ENCODE data around the gene TAMALIN.

Gene TAMALIN

DNA sequence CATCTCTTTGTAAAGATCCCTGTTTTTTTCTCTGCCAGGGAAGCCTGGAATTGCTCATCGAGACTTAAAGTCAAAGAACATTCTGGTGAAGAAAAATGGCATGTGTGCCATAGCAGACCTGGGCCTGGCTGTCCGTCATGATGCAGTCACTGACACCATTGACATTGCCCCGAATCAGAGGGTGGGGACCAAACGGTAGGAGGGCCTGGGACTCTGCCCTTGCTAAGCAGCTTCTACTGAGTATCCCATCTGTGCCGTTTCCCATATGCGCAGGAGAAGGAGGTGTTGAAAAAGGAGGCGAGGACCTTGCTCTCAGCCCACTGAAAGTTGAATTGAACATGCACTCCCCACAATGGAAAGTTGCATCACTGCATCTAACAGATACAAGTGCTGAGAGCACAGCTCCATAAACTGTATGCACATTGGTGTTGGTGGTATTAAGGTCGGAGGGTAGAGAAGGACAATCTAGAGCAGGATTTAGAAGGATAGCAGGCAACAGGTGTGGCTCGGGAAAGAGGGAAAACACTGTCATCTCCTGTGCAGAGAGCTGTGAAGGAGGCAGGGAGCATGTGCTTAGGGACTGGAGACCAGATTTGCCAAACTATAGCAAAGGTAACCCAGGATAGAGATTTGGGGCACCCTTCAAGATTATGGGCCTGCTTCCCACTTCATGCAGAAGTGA, 21.5 kb upstream of the TAMALIN start:
- no peak for DNase-seq

GRCh38 chr12:51986834-51987233, 19.9 kb upstream of the TAMALIN start:
- no peak for DNase-seq

GRCh38 chr12:51992246-51992645, 14.5 kb upstream of the TAMALIN start:
- no peak for DNase-seq

GRCh38 chr12:51994539-51994820, 12.3 kb upstream of the TAMALIN start:
- DNase-seq = no peak

DNA sequence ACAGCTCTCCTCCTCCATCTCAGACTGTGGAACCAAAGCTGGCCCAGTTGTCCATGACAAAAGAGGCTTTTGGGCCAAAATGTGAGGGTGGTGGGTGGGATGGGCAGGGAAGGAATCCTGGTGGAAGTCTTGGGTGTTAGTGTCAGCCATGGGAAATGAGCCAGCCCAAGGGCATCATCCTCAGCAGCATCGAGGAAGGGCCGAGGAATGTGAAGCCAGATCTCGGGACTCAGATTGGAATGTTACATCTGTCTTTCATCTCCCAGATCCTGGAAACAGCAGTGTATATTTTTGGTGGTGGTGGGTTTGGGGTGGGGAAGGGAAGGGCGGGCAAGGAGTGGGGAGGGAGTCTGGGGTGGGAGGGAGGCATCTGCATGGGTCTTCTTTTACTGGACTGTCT, 11.8 kb upstream of the TAMALIN start:
- no peak for DNase-seq

- no peak for DNase-seq
Measured at GRCh38 chr12:51997136-51997535, 9.6 kb upstream of the TAMALIN start.

DNA sequence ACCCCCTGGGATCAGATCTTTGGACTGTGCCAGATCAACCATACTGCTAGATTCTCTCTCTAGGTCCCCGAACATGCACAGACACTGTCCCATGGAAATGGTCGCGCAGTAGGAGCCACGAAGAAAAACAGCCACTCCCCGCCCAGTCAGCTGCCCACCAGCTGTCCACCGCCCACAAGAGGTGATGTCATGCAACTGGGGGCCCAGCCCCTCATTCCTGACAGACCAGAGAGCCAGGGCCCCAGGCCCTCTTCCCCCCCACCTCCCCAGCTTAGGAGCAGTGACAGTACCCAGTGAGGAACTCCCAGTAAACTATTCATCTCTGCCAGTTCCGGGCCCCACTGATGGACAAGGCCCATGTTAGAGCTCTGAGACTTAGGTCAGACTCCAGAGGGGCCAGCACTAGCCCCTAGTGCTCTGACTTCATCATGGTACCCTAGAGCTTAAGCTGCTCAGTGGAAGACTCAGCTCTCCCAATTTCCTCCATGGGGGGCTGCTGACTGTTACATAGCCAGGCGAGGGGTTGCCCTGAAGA, 3.7 kb upstream of the TAMALIN start:
- no peak for DNase-seq

- DNase-seq = no peak
Measured at GRCh38 chr12:52003591-52003990, 3.2 kb upstream of the TAMALIN start.

DNA sequence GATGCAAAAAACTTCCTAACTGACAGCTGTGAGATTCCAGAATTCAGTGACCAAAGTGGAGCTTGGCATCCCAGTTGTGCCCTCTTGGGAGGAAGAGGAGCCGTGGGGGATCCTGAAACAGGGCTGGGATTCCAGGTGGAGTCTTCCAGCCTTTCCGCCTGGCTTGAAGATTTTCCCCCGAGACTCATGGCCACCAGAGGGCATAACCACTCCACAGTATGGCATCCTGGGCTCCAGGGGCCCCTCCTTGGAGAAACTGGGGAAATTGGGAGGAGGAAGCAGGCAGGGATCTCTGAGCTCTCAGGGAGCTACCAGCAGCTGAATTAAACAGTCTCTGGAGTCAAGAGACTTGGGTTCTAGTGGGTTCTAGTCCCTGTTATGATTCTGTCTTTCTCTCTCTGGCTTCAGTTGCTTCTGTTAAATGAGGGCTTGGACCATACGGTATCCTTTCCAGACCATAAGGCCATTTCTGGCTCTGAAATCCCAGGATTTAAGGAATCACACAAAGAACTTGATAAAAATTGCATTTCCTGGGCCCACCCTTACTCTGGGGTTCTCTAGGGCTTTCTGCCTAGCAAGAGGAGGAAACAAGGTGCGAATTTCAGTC, 2.6 kb upstream of the TAMALIN start:
- no peak for DNase-seq

DNA sequence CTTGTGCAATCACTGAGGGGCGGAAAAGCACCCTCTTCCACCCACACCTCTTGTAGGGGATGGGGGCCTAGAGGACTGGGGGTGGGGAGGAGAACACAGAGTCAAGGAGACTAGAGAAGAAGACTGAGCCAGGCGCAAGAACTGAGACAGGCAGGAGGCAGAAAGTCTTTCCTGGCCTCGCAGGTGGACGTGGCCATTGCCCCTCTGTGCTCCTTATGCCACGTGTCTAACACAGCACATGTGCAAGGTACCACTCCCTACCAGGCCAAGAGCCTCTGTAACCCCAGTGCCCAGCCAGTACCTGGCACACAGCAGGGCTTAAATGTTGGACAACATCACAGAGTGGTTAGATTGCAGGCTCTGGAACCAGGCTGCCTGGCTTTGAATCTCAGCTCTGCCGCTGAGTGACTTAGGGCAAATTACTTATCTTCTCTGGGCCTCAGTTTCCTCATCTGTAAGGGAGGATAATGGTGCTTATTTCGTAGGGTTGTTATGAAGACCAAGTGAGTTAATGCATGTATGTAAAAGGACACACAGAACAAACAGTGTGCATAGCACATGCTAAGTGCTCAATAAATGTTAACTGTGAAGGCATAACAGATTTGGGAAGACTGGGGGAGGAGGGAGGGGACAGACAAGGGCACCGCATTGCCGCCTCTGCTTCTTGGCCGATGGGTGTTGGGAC, 1.4 kb upstream of the TAMALIN start:
- no peak for DNase-seq

DNA sequence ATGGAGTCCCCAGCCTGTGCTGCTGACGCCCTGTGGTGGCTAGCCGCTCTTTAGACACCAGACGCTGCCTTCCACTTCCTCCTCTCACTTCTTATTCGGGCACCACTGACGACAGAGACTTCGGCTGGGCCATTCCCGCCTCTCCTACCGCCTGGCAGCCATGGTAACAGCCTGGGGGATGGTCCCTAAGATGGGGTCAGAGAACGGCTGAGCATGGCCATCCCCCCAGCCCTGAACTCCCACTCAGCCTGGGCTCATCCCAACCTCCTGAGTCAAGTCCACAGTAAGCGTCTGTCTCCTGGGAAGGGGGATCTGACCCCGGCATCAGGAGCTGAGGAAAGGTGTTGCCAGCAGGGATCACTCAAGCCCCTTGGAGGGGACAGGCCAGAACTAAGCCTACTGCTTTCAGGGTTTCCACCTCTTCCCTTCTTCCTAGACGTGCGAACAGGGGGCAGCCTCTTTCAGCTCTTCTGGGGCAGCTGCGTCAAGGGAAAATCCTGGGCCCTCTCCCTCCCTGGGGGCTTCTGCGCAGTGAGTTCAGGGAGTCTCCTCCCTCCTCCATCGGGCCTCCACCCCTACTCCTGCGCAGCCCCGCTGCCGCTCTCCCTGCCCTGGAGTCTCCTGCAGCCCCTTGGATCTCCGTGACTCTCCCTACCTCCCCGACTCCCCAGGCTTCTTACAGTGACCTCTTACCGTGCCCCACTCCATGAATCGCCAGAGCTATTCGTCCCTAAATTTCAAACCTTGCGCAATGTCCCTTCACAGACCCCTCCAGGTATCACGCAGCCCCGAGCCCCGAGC, 643 bp upstream of the TAMALIN start:
- no peak for DNase-seq

- no peak for DNase-seq
Measured at GRCh38 chr12:52007158-52007921, 594 bp downstream of the TAMALIN start.

- DNase-seq = no peak
Measured at GRCh38 chr12:52007982-52008510, 1.3 kb downstream of the TAMALIN start.

GRCh38 chr12:52009081-52009751, 2.5 kb downstream of the TAMALIN start:
- DNase-seq = no peak

DNA sequence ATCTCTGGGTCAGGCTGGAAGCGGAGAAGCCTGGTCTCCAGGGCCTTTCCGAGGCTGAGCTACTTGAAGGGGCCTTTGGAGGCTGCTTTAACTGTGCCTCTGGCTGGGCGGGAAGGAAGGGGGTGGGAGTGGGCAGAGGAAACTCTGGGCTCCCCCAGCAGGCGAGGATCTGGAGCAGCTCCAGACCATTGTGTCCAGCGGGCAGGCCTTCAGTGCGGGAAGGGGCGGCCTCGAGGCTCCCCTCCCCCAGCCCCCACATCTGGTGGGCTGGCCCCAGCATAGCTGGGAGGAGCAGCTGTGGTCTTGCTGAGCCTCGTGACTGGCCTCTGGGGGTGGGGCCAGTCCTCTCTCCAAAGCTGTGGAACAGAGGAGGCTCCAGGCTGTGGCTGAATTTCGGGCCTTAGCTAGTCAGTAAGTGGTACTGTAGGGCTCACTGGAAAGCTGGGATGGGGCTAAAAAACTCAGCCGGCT, 3.4 kb downstream of the TAMALIN start:
- DNase-seq = no peak

GRCh38 chr12:52010692-52011601, 4.2 kb downstream of the TAMALIN start:
- DNase-seq = no peak

DNA sequence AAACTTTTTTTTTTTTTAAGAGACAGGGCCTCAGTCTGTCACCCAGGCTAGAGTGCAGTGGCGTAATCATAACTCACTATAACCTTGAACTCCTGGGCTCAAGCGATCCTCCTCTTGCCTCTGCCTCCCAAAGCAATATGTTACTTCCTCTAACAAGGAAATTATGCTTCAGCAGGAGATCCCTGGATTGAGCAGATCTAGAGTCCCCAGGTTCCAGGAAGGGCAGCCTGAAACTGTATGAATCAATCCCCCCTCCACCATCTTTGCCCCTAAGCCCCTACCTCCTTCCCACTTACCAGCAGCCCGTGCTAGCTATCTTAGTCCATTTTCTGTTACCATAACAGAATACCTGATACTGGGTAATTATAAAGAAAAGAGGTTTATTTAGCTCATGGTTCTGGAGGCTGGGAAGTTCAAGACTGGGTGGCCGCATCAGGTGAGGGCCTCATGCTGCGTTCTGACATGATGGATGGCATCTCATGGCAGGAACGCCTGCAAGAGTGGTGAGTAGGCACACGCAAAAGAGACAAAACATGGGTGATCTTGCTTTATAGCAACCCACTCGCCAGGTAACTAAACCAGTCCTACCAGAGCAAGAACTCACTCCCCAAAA, 5.0 kb downstream of the TAMALIN start:
- no peak for DNase-seq

GRCh38 chr12:52013626-52014310, 7.0 kb downstream of the TAMALIN start:
- no peak for DNase-seq
